GM06990 (cell line): ENCODE data around the gene UPK1A.

ENCODE experiments used
- DNase-seq: peaks from one replicate; pipeline ENCODE4 v3.0.0-alpha.2; 2011; ENCODE audit not compliant: insufficient read length; ENCODE audit errors: extremely low read depth
- H3K27me3 ChIP-seq: replicated peaks from 2 replicates; pipeline ENCODE4 v1.6.0; 2011; ENCODE audit warnings: low read length; ENCODE audit not compliant: control insufficient read depth, insufficient read depth
- H3K36me3 ChIP-seq: 2 replicates; pipeline ENCODE4 v1.5.1; 2011; ENCODE audit warnings: low read length; ENCODE audit not compliant: control insufficient read depth, insufficient read depth
- H3K4me3 ChIP-seq: replicated peaks from 2 replicates; pipeline ENCODE4 v1.5.1; 2011; ENCODE audit warnings: low read depth, mild to moderate bottlenecking, control low read depth, low read length
- CTCF ChIP-seq: IDR thresholded peaks from 2 replicates; pipeline ENCODE4 v1.5.1; 2011; ENCODE audit warnings: low read length, control low read depth, mild to moderate bottlenecking, inconsistent platforms; ENCODE audit not compliant: insufficient read depth, poor library complexity, severe bottlenecking

The UPK1A gene

GRCh38 chr19:35633727-35634440 is 32.4 kb upstream of the UPK1A start:
- Histone ChIP-seq H3K4me3 (no peak overlapping the region), H3K27me3 (no peaks in the 10 kb centered on the region), H3K36me3 (peaks cover 48% of the 10 kb centered on the region)
- no peak for DNase-seq
- no peak for TF ChIP-seq CTCF

- no peak for TF ChIP-seq CTCF
- no peak for DNase-seq
- Histone ChIP-seq H3K27me3 (no peaks in the 10 kb centered on the region), H3K36me3 (peaks cover 40% of the 10 kb centered on the region), H3K4me3 (no peak overlapping the region)
Observed at GRCh38 chr19:35636651-35637050, 29.7 kb upstream of the UPK1A start.

- Histone ChIP-seq H3K36me3 (peaks cover 37% of the 10 kb centered on the region), H3K27me3 (no peaks in the 10 kb centered on the region), H3K4me3 (no peak overlapping the region)
- DNase-seq = no peak
- TF ChIP-seq CTCF = no peak
Observed at GRCh38 chr19:35637165-35637564, 29.2 kb upstream of the UPK1A start.

GRCh38 chr19:35639321-35639639 is 27.0 kb upstream of the UPK1A start:
- no peak for TF ChIP-seq CTCF
- Histone ChIP-seq H3K4me3 (no peak overlapping the region), H3K27me3 (no peaks in the 10 kb centered on the region), H3K36me3 (peaks cover 22% of the 10 kb centered on the region)
- DNase-seq = no peak

- TF ChIP-seq CTCF = no peak
- DNase-seq = no peak
- Histone ChIP-seq H3K27me3 (no peaks in the 10 kb centered on the region), H3K36me3 (peaks cover 22% of the 10 kb centered on the region), H3K4me3 (no peak overlapping the region)
Observed at GRCh38 chr19:35639863-35640262, 26.5 kb upstream of the UPK1A start.
